ENCODE data around the gene HNRNPK.
"Not testable (repeated sequence)": the region's sequence is repeated elsewhere in the genome, so short reads cannot be mapped to it uniquely, and the experiment has no call there.

Gene HNRNPK

DNA sequence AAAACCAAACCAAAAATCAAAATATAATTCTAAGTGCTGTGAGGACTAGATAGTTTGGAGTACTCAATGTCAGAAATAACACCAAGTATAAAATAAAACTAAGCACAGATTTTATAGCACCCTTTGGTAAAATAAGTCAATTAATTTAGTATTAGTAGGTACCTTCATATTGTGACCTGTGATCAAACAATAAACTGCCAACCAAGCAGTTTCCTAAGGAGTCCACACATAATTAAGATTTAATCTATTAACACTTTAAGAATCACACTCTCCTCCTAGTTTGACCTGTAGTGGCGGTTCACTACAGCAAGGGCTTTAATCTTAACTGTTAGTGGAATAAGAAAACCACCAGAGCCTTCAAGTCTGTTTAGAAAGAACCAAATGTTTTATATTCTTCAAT, 2.8 kb downstream of the HNRNPK start:
- FAIRE-seq, result no peak
- DNase-seq (ENCODE audit: low spot score), result no peak

DNA sequence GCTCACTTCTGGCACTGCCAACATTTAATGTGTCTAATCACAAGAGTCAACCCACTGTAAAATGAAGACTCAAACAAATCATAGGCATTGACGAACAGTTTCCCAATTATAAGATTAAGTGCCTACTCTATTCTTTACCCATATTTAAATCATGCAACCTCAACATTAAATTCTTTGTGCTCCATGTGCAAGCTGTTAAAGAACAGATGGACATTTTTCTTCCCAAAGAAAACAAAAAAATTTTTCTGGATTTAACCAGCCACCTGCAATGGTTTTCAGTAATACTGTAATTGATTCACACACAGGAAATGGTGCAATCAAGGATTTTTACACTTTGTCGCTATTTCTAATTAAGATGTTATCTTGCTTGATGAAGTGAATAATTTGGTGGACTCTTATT, 3.6 kb downstream of the HNRNPK start:
- FAIRE-seq, result no peak
- DNase-seq (ENCODE audit: low spot score), result no peak

DNA sequence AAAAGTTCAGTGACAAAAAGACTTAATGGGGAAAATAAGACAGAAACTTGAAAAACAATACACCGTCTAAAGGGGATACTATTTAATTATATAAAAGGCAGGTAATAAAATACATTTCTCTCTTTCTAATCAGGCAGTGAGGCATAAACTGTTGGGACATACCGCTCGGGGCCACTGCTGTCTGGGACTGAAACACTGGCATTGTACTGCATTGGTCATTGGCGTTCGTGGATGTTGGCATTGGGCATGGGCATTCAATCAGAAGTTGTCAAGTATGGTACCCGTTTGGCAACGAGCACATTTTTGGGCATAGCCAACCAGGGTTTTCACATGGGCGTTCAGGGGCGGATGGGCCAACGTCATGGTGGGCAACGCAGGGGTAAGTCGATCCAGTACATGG, 4.7 kb downstream of the HNRNPK start:
- FAIRE-seq (no peak), DNase-seq (ENCODE audit: low spot score) (no peak)

GRCh38 chr9:83972286-83972685, 7.7 kb downstream of the HNRNPK start:
- FAIRE-seq (no peak), DNase-seq (ENCODE audit: low spot score) (no peak)

- FAIRE-seq (no peak), DNase-seq (ENCODE audit: low spot score) (no peak)
Measured at GRCh38 chr9:83971485-83971884, 8.5 kb downstream of the HNRNPK start.

DNA sequence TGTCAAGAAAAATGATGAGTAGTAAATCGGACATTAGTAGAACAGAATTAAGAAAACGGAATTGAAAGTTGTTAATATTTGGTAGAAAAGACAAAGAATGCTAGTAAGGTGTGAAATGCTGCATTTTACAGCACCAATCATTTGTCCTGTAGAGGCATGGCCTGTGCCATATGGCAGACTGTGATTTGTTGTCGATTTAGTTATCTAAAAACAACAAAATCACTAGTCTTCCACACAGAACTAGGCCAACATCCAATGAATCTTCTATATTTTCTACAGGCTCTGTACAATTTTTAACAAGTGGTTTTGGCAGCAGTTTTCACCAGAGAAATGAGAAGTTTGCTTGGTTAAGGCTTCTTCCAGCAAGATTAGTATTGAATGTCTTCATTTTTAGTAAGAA, 10.4 kb downstream of the HNRNPK start:
- FAIRE-seq (no peak), DNase-seq (ENCODE audit: low spot score) (no peak)

GRCh38 chr9:83967073-83967472, 12.9 kb downstream of the HNRNPK start:
- DNase-seq (ENCODE audit: low spot score) (no peak), FAIRE-seq (no peak)

- FAIRE-seq, result no peak
- no peak for DNase-seq (ENCODE audit: low spot score)
Measured at GRCh38 chr9:83966209-83966582, 13.8 kb downstream of the HNRNPK start.

- FAIRE-seq (no peak), DNase-seq (ENCODE audit: low spot score) (no peak)
Measured at GRCh38 chr9:83965350-83966208, 14.4 kb downstream of the HNRNPK start.

GRCh38 chr9:83964973-83965349, 15.1 kb downstream of the HNRNPK start:
- FAIRE-seq (no peak), DNase-seq (ENCODE audit: low spot score) (no peak)

GRCh38 chr9:83962165-83962564, 17.9 kb downstream of the HNRNPK start:
- no peak for FAIRE-seq

GRCh38 chr9:83960991-83961390, 19.0 kb downstream of the HNRNPK start:
- DNase-seq (ENCODE audit: low spot score), result no peak
- no peak for FAIRE-seq

More at GRCh38 chr9:83962165-83962564, 17.9 kb downstream of the HNRNPK start:
- DNase-seq (ENCODE audit: low spot score), result no peak

DNA sequence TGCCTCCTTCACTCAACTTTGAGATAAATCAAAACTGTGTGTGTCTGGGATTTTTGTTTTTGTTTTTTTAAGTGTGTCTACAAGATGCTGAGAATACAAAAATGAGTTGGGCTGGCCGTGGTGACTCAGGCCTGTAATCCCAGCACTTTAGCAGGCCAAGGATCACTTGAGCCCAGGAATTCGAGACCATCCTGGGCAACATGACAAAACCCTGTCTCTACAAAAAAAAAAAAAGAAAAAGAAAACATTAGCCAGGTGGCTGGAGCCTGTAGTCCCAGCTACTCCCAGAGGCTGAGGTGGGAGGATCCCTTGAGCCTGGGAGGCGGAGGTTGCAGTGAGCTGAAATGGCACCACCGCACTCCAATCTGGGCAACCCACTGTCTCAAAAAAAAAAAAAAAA, 21.0 kb downstream of the HNRNPK start:
- FAIRE-seq (no peak), DNase-seq (ENCODE audit: low spot score) (no peak)

DNA sequence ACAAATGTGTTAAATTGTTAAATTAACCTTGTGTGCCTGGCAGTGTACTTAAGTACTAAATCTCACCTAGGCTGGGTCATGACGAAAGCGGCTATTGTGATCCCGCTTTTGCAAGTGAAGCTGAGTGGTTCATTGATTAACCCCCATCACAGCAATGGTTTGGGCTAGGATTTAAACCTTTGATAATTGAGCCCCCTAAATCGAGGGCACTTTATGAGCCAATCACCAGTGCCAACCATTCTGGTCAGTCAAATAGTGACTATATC, 22.8 kb downstream of the HNRNPK start:
- DNase-seq (ENCODE audit: low spot score), result no peak
- FAIRE-seq, result no peak

DNA sequence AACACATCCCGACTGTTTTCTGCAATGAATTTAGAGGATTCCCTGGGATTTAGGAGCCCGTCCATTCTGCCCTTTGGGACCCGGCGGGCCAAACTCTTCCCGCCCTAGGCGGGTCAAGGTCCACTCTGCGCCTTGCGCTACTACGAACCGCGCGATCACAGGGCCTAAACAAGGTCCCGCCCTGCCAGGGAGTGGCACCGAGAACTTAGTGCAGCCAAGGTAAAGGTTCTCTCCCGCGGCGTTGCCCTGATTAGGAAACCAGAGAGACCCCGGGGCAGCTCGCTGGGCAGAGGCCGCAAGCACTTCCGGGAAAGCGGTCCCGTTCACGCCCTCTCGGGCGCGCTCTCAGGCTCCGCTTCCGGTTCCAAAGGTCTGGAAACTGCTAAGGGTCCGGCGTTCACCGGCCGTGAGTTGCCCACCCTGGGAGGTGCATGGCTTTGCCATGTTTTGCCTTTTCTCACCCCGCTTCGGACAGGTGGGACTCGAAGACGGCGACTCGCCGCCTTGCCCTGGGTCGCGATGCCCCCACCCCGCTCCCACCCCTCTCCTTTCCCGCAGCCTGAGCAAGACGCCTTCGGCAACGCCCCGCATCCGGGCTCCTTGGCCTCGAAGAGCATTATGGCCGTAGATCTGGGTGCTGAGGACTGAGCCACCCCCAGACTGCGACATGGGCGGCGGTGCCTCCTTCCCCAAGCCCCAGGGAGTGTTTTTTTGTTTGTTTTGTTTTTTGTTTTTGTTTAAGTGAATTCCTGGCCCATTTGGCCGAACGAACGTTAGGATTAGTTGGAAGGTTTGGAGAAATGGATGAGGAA, 23.4 kb downstream of the HNRNPK start:
- DNase-seq (ENCODE audit: low spot score), result peak; percentile 84
- FAIRE-seq, result no peak

- FAIRE-seq (no peak), DNase-seq (ENCODE audit: low spot score) (peak; percentile 26)
Measured at GRCh38 chr9:83956086-83956435, 24.0 kb downstream of the HNRNPK start.

DNA sequence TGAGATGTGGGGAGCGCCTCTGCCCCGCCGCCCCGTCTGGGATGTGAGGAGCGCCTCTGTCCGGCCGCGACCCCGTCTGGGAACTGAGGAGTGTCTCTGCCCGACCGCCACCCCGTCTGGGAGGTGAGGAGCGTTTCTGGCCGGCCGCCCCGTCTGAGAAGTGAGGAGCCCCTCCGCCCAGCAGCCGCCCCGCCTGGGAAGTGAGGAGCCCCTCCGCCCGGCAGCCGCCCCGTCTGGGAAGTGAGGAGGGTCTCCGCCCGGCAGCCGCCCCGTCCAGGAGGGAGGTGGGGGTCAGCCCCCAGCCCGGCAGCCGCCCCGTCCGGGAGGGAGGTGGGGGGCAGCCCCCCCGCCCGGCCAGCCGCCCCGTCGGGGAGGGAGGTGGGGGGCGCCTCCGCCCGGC, 31.9 kb downstream of the HNRNPK start:
- not testable (repeated sequence) for FAIRE-seq; DNase-seq (ENCODE audit: low spot score)

DNA sequence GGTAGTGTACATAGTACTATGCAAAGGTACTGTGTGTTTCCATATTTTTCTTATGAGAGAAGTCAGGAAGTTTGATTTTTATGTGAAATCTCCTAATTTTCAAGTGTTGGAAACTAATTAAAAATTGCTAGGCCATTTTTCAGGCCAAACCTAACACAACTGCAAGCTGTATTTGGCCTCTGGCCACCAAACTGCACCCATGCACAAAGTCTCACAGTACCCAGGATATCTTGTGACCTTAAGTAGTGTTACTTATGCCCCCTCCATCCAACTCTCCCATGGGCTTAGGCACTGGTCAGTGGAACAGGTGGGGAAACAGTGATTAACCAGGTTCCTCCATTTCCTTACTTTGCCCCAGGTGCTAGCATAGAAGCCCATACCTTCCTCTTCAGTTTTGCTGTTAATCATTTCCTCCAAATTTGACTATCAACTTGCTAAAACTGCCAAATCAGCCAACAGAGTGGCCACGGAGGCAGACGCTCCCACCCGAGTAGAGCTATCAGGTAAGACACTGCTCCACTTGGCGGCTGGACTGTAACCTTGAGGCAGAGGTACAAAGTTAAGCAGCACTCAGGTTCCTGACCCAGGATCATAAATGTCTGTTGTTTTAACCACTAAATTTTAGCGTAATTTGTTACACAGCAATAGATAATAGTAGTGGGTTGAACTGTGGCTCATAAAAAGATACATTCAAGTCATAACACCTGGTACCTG, 39.3 kb downstream of the HNRNPK start:
- FAIRE-seq (no peak), DNase-seq (ENCODE audit: low spot score) (no peak)

DNA sequence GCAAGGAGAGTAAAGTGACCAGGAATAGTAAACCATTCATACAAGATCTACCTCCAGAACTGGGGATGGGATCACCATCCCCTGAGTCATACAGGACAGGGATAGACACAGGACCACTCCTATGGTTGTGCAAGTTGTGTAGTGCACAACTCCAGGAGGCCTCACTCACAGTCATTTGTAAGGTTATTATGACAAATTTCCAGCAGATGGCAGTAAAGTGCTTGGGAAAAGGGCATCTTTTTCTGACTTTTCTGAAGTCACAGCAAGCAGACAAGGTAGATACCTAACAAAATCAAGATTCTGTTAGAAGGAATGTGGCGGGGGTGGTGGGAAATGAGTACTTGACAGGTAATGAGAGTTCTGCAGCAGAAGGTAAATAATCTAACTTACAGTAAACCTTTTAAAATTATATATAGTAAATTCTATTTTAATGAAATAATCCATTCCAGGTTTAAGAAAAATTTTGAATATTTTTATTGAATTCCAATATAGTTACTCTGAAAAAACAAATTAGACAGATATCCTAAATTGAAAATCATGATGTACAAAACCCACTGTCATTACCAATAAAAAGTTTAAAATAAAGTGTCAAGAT, 42.1 kb downstream of the HNRNPK start:
- FAIRE-seq (no peak), DNase-seq (ENCODE audit: low spot score) (peak; percentile 50)

- FAIRE-seq, result no peak
Measured at GRCh38 chr9:83936523-83936922, 43.5 kb downstream of the HNRNPK start.

DNA sequence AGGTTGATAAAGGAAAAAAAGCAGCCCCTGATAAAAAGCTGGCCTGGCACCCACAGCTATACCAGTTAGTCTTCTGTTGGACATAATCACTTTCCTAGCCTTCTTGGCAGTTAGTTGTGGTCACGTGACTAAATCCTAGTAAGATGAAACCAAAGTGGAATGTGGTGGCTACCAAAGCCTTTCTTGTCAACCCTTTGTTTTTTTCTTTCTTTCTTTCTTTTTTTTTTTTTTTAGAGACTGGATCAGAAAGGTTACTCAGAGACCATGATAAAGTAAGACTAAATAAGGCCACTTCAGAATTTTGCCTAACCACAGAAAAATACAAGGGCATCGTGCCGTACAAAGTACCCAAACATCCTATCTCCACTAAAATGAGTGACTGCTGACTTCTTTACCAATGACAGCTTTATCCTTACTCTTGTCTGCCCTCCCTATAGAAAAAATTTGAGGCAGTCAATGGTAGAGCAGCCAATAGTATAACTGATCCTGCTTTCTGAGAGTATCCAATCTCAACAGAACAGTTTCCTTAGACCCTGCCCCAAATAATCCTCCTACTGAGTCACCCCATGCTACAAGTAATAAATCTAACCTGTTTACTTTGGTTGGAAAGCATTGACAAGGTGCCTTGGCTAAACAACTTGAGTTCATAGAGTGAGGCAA, 44.6 kb downstream of the HNRNPK start:
- no peak for FAIRE-seq
- DNase-seq (ENCODE audit: low spot score), result peak; percentile 59

More at GRCh38 chr9:83936523-83936922, 43.5 kb downstream of the HNRNPK start:
- no peak for DNase-seq (ENCODE audit: low spot score)
